HAP-1 (cell line): ENCODE results near the gene ASPG.
"Not testable (repeated sequence)": the region's sequence is repeated elsewhere in the genome, so short reads cannot be mapped to it uniquely, and the experiment has no call there.

Experiments
- DNase-seq, 2 experiments: peaks; one replicate each; pipeline ENCODE4 v3.0.0-alpha.2; 2016 to 2020; ENCODE audit warnings: low spot score in 2 of 2
- H3K27me3 ChIP-seq: fragments of 250-450 bp; sonication (Bioruptor Pico); 2 replicates; pipeline ENCODE4 v1.5.1; 2020; ENCODE audit warnings: low read depth, mild to moderate bottlenecking, moderate library complexity
- H3K36me3 ChIP-seq: fragments of 250-450 bp; sonication (Bioruptor Pico); replicated peaks from 2 replicates; pipeline ENCODE4 v1.5.1; 2020; ENCODE audit warnings: mild to moderate bottlenecking
- H3K4me1 ChIP-seq: fragments of 250-450 bp; sonication (Bioruptor Pico); 2 replicates; pipeline ENCODE4 v1.5.1; 2020; ENCODE audit warnings: mild to moderate bottlenecking
- H3K4me3 ChIP-seq: fragments of 250-450 bp; sonication (Bioruptor Pico); 2 replicates; pipeline ENCODE4 v1.5.1; 2020; ENCODE audit warnings: mild to moderate bottlenecking, moderate library complexity
- H3K9me3 ChIP-seq: fragments of 250-450 bp; sonication (Bioruptor Pico); 2 replicates; pipeline ENCODE4 v1.5.1; 2020; ENCODE audit warnings: mild to moderate bottlenecking, moderate library complexity
- in situ Hi-C: fragments of 300-500 bp; cut with MboI; formaldehyde crosslinking; loops from 3 replicates; pipeline ENCODE4 v1.14.3; 2020; ENCODE audit warnings: low sequenced_read_pairs, inconsistent platforms, mixed read lengths

ASPG gene

GRCh38 chr14:104148433-104149277 is 63.2 kb downstream of the ASPG start:
- H3K36me3 ChIP-seq = peaks cover 3% of the 10 kb centered on the region; the same call in 1 of the 2 replicates
- H3K4me3 ChIP-seq = no peak overlapping the region
- in situ Hi-C loops = no loop called here
- H3K4me1 ChIP-seq = peaks cover 8% of the 10 kb centered on the region
- no peaks in the 10 kb centered on the region for H3K9me3 ChIP-seq
- H3K27me3 ChIP-seq = no peaks in the 10 kb centered on the region
- DNase-seq = no peak

GRCh38 chr14:104149278-104149595 is 63.7 kb downstream of the ASPG start:
- in situ Hi-C loops = no loop called here
- peaks cover 3% of the 10 kb centered on the region; the same call in 1 of the 2 replicates for H3K36me3 ChIP-seq
- H3K4me3 ChIP-seq = no peak overlapping the region
- H3K27me3 ChIP-seq = no peaks in the 10 kb centered on the region
- peaks cover 8% of the 10 kb centered on the region for H3K4me1 ChIP-seq
- DNase-seq = no peak
- H3K9me3 ChIP-seq = no peaks in the 10 kb centered on the region

GRCh38 chr14:104149617-104150135 is 64.2 kb downstream of the ASPG start:
- DNase-seq = peak; percentile 29 to 70
- H3K27me3 ChIP-seq = no peaks in the 10 kb centered on the region
- peaks cover 3% of the 10 kb centered on the region; the same call in 1 of the 2 replicates for H3K36me3 ChIP-seq
- in situ Hi-C loops = no loop called here
- no peaks in the 10 kb centered on the region for H3K9me3 ChIP-seq
- H3K4me3 ChIP-seq = no peak overlapping the region
- peaks cover 8% of the 10 kb centered on the region for H3K4me1 ChIP-seq

- H3K4me1 ChIP-seq = peaks cover 8% of the 10 kb centered on the region
- no peak overlapping the region for H3K4me3 ChIP-seq
- peaks cover 3% of the 10 kb centered on the region; the same call in 1 of the 2 replicates for H3K36me3 ChIP-seq
- H3K9me3 ChIP-seq = no peaks in the 10 kb centered on the region
- in situ Hi-C loops = no loop called here
- no peaks in the 10 kb centered on the region for H3K27me3 ChIP-seq
- DNase-seq = peak; percentile 7 to 70
Observed at GRCh38 chr14:104150136-104151025, 64.9 kb downstream of the ASPG start.

GRCh38 chr14:104151026-104151381 is 65.5 kb downstream of the ASPG start:
- H3K9me3 ChIP-seq = no peaks in the 10 kb centered on the region
- DNase-seq = no peak
- in situ Hi-C loops = no loop called here

GRCh38 chr14:104151566-104152245 is 66.2 kb downstream of the ASPG start:
- peaks cover 8% of the 10 kb centered on the region for H3K4me1 ChIP-seq
- H3K27me3 ChIP-seq = no peaks in the 10 kb centered on the region
- H3K4me3 ChIP-seq = no peak overlapping the region
- H3K9me3 ChIP-seq = no peaks in the 10 kb centered on the region
- H3K36me3 ChIP-seq = peaks cover 3% of the 10 kb centered on the region; the same call in 1 of the 2 replicates
- DNase-seq = no peak
- in situ Hi-C loops = no loop called here

More at GRCh38 chr14:104151026-104151381, 65.5 kb downstream of the ASPG start:
- Histone ChIP-seq H3K36me3 (peaks cover 3% of the 10 kb centered on the region; the same call in 1 of the 2 replicates), H3K27me3 (no peaks in the 10 kb centered on the region), H3K4me3 (no peak overlapping the region), H3K4me1 (peaks cover 8% of the 10 kb centered on the region)

GRCh38 chr14:104152246-104152575 is 66.7 kb downstream of the ASPG start:
- no peak for DNase-seq
- no peak overlapping the region for H3K4me3 ChIP-seq
- peaks cover 3% of the 10 kb centered on the region; the same call in 1 of the 2 replicates for H3K36me3 ChIP-seq
- H3K4me1 ChIP-seq = peaks cover 8% of the 10 kb centered on the region
- in situ Hi-C loops = no loop called here
- H3K27me3 ChIP-seq = no peaks in the 10 kb centered on the region
- no peaks in the 10 kb centered on the region for H3K9me3 ChIP-seq

GRCh38 chr14:104152686-104153393 is 67.3 kb downstream of the ASPG start:
- DNase-seq = no peak
- Histone ChIP-seq H3K9me3 (no peaks in the 10 kb centered on the region), H3K4me1 (peaks cover 8% of the 10 kb centered on the region), H3K4me3 (no peak overlapping the region), H3K36me3 (peaks cover 3% of the 10 kb centered on the region; the same call in 1 of the 2 replicates), H3K27me3 (no peaks in the 10 kb centered on the region)
- in situ Hi-C loops = no loop called here

GRCh38 chr14:104153394-104153755 is 67.9 kb downstream of the ASPG start:
- H3K4me3 ChIP-seq, in situ Hi-C loops, H3K9me3 ChIP-seq, H3K4me1 ChIP-seq, H3K36me3 ChIP-seq, H3K27me3 ChIP-seq, DNase-seq: not testable (repeated sequence)

- peaks cover 3% of the 10 kb centered on the region; the same call in 1 of the 2 replicates for H3K36me3 ChIP-seq
- in situ Hi-C loops = no loop called here
Observed at GRCh38 chr14:104154246-104154645, 68.7 kb downstream of the ASPG start.

GRCh38 chr14:104155513-104155912 is 70.0 kb downstream of the ASPG start:
- no peak overlapping the region for H3K4me3 ChIP-seq
- no peaks in the 10 kb centered on the region; the same call in 1 of the 2 replicates for H3K4me1 ChIP-seq
- in situ Hi-C loops = no loop called here
- no peaks in the 10 kb centered on the region for H3K9me3 ChIP-seq
- DNase-seq = no peak
- H3K27me3 ChIP-seq = no peaks in the 10 kb centered on the region
- peaks cover 3% of the 10 kb centered on the region; the same call in 1 of the 2 replicates for H3K36me3 ChIP-seq

More at GRCh38 chr14:104154246-104154645, 68.7 kb downstream of the ASPG start:
- no peaks in the 10 kb centered on the region for H3K9me3 ChIP-seq
- peaks cover 8% of the 10 kb centered on the region for H3K4me1 ChIP-seq
- no peaks in the 10 kb centered on the region for H3K27me3 ChIP-seq
- no peak overlapping the region for H3K4me3 ChIP-seq
- no peak for DNase-seq

- no peaks in the 10 kb centered on the region for H3K27me3 ChIP-seq
- H3K4me1 ChIP-seq = no peaks in the 10 kb centered on the region
- H3K36me3 ChIP-seq = peaks cover 3% of the 10 kb centered on the region; the same call in 1 of the 2 replicates
- DNase-seq = no peak
- no peak overlapping the region for H3K4me3 ChIP-seq
- no peaks in the 10 kb centered on the region for H3K9me3 ChIP-seq
- in situ Hi-C loops = no loop called here
Observed at GRCh38 chr14:104156142-104156541, 70.6 kb downstream of the ASPG start.
